H1 (cell line): ENCODE data around the gene CELF2. TPM values are rescaled to one million over a fixed set of nuclear protein-coding genes. Genes with fewer than 3 reads are reported as not detected.

Source experiments
- CTCF ChIA-PET: fragments of 300-600 bp; sonication (Branson Sonifier 250); formaldehyde crosslinking; loops from one replicate; lab custom pipeline; 2021; ENCODE audit not compliant: partially characterized antibody; lab: Charles Lee
- POLR2A ChIA-PET: fragments of 300-600 bp; sonication (Branson Sonifier 250); formaldehyde crosslinking; loops from one replicate; lab custom pipeline; 2021; ENCODE audit warnings: inconsistent platforms; ENCODE audit not compliant: partially characterized antibody; lab: Charles Lee
- DNase-seq, 2 experiments: peaks; one replicate each; pipeline versions ENCODE4 v3.0.0 to v3.0.0-alpha.2; 2010 to 2022; ENCODE audit warnings: low spot score in 2 of 2, low read depth in 1 of 2, mixed read lengths in 1 of 2
- FAIRE-seq: peaks from 2 replicates; lab custom pipeline; 2011; peaks lifted over from hg19 to GRCh38; lab: Jason Lieb, UNC
- H2AFZ ChIP-seq: 2 replicates; pipeline ENCODE4 v1.8.1; 2012; ENCODE audit warnings: low read length, inconsistent platforms
- H2AK5ac ChIP-seq: 2 replicates; pipeline ENCODE4 v1.6.1; 2013; ENCODE audit warnings: low read depth, low read length
- H2BK120ac ChIP-seq: replicated peaks from 2 replicates; pipeline ENCODE3; 2013; ENCODE audit warnings: low read depth, low read length, inconsistent platforms
- H2BK12ac ChIP-seq: 2 replicates; pipeline ENCODE4 v1.6.1; 2013; ENCODE audit warnings: low read depth, low read length
- H2BK15ac ChIP-seq: 2 replicates; pipeline ENCODE4 v1.6.1; 2013; ENCODE audit warnings: low read length
- H2BK20ac ChIP-seq: 2 replicates; pipeline ENCODE4 v1.6.1; 2013; ENCODE audit warnings: low read length
- H2BK5ac ChIP-seq: 2 replicates; pipeline ENCODE4 v1.6.1; 2013; ENCODE audit warnings: low read depth, low read length
- H3K14ac ChIP-seq: 2 replicates; pipeline ENCODE4 v1.6.1; 2013; ENCODE audit warnings: inconsistent platforms; ENCODE audit not compliant: insufficient read length
- H3K18ac ChIP-seq: 2 replicates; pipeline ENCODE4 v1.6.1; 2013; ENCODE audit warnings: low read length; ENCODE audit errors: extremely low read depth
- H3K23ac ChIP-seq: 2 replicates; pipeline ENCODE4 v1.6.1; 2013; ENCODE audit warnings: inconsistent platforms; ENCODE audit not compliant: insufficient read length
- H3K23me2 ChIP-seq: 2 replicates; pipeline ENCODE4 v1.6.1; 2013; ENCODE audit warnings: low read depth, low read length
- H3K27ac ChIP-seq: 2 replicates; pipeline ENCODE4 v1.6.1; 2011; ENCODE audit warnings: low read depth, low read length, inconsistent platforms
- H3K27me3 ChIP-seq, 4 experiments: replicated peaks in 1 of 4; 1 replicate in 1 of 4; 2 replicates in 3 of 4; pipeline versions ENCODE4 v1.6.1 to v1.8.1; 2011 to 2013; ENCODE audit warnings: low read length in 3 of 4, mild to moderate bottlenecking in 3 of 4, inconsistent platforms in 2 of 4, mixed read lengths in 2 of 4, moderate library complexity in 1 of 4; ENCODE audit not compliant: control insufficient read depth in 3 of 4, insufficient read depth in 3 of 4; ENCODE audit errors: extremely low read depth in 1 of 4
- H3K36me3 ChIP-seq, 4 experiments: 2 replicates each; pipeline versions ENCODE4 v1.6.1 to v1.8.1; 2011 to 2013; ENCODE audit warnings: mild to moderate bottlenecking in 4 of 4, low read length in 3 of 4, moderate library complexity in 2 of 4, control low read depth in 1 of 4, inconsistent platforms in 1 of 4; ENCODE audit not compliant: insufficient read depth in 4 of 4, control insufficient read depth in 2 of 4
- H3K4ac ChIP-seq: replicated peaks from 2 replicates; pipeline ENCODE3; 2013; ENCODE audit warnings: low read length, low read depth, mixed read lengths, inconsistent platforms; ENCODE audit not compliant: insufficient read length
- H3K4me1 ChIP-seq, 4 experiments: replicated peaks in 1 of 4; 1 replicate in 1 of 4; 2 replicates in 3 of 4; pipeline versions ENCODE4 v1.6.1 to v1.8.1; 2011 to 2013; ENCODE audit warnings: low read length in 3 of 4, inconsistent platforms in 2 of 4, mixed read lengths in 1 of 4; ENCODE audit not compliant: insufficient read depth in 4 of 4, control insufficient read depth in 3 of 4
- H3K4me2 ChIP-seq, 2 experiments: 2 replicates each; pipeline versions ENCODE4 v1.6.1 to v1.8.1; 2011 to 2013; ENCODE audit warnings: low read depth in 2 of 2, low read length in 2 of 2, control low read depth in 1 of 2, inconsistent platforms in 1 of 2, mild to moderate bottlenecking in 1 of 2; ENCODE audit not compliant: insufficient read depth in 1 of 2
- H3K4me3 ChIP-seq, 4 experiments: fragments of 200-600, 300-600 bp in 1 of 4; sonication (generic), shearing (Covaris generic), sonication (Bioruptor Twin) in 1 of 4; 2 replicates each; pipeline versions ENCODE4 v1.5.1 to v1.8.1; 2011 to 2016; ENCODE audit warnings: low read length in 4 of 4, low read depth in 3 of 4, control low read depth in 2 of 4, inconsistent platforms in 2 of 4, mild to moderate bottlenecking in 2 of 4, mixed read lengths in 1 of 4, moderate library complexity in 1 of 4; ENCODE audit not compliant: insufficient read depth in 2 of 4; ENCODE audit errors: extremely low read depth in 1 of 4
- H3K56ac ChIP-seq: replicated peaks from 2 replicates; pipeline ENCODE3; 2013; ENCODE audit warnings: low read depth, mild to moderate bottlenecking, mixed read lengths, low read length, inconsistent platforms; ENCODE audit not compliant: insufficient read length
- H3K79me1 ChIP-seq: 2 replicates; pipeline ENCODE4 v1.6.1; 2013; ENCODE audit warnings: low read depth, low read length, control low read depth
- H3K79me2 ChIP-seq, 2 experiments: 2 replicates each; pipeline versions ENCODE4 v1.6.1 to v1.8.1; 2012 to 2013; ENCODE audit warnings: low read length in 2 of 2, mild to moderate bottlenecking in 2 of 2, inconsistent platforms in 1 of 2; ENCODE audit not compliant: insufficient read depth in 2 of 2, control insufficient read depth in 1 of 2
- H3K9ac ChIP-seq, 4 experiments: replicated peaks in 1 of 4; 1 replicate in 1 of 4; 2 replicates in 3 of 4; pipeline versions ENCODE4 v1.6.1 to v1.8.1; 2011 to 2013; ENCODE audit warnings: low read depth in 3 of 4, low read length in 3 of 4, control low read depth in 2 of 4, mild to moderate bottlenecking in 2 of 4, moderate library complexity in 2 of 4, inconsistent platforms in 1 of 4; ENCODE audit errors: extremely low read depth in 1 of 4
- H3K9me3 ChIP-seq, 2 experiments: 2 replicates each; pipeline versions ENCODE4 v1.6.1 to v1.8.1; 2012 to 2013; ENCODE audit warnings: mild to moderate bottlenecking in 2 of 2, moderate library complexity in 2 of 2, control low read depth in 1 of 2, inconsistent platforms in 1 of 2, low read depth in 1 of 2, low read length in 1 of 2, mixed read lengths in 1 of 2; ENCODE audit not compliant: insufficient read depth in 2 of 2
- H4K20me1 ChIP-seq, 2 experiments: replicated peaks in 1 of 2; 2 replicates each; pipeline versions ENCODE3 to v1.8.1; 2011 to 2013; ENCODE audit warnings: inconsistent platforms in 2 of 2, low read length in 2 of 2, mild to moderate bottlenecking in 1 of 2; ENCODE audit not compliant: insufficient read depth in 2 of 2, control insufficient read depth in 1 of 2
- H4K5ac ChIP-seq: 2 replicates; pipeline ENCODE4 v1.6.1; 2013; ENCODE audit warnings: low read length, low read depth, mixed read lengths, inconsistent platforms; ENCODE audit not compliant: insufficient read length
- H4K8ac ChIP-seq: 2 replicates; pipeline ENCODE4 v1.8.0; 2013; ENCODE audit warnings: mild to moderate bottlenecking, moderate library complexity, low read length, inconsistent platforms; ENCODE audit not compliant: insufficient read depth; ENCODE audit errors: extremely low read depth
- H4K91ac ChIP-seq: replicated peaks from 2 replicates; pipeline ENCODE3; 2013; ENCODE audit warnings: low read length, mixed read lengths, inconsistent platforms; ENCODE audit not compliant: insufficient read length
- ASH2L ChIP-seq: fragments of 200-600, 300-600 bp; sonication (generic); IDR thresholded peaks from one replicate; pipeline ENCODE4 v1.7.1; 2017; ENCODE audit warnings: low read length
- BACH1 ChIP-seq: IDR thresholded peaks from 2 replicates; pipeline ENCODE4 v1.6.1; 2012; ENCODE audit warnings: low read length, improper control_type of control experiment
- CHD1 ChIP-seq: IDR thresholded peaks from 2 replicates; pipeline ENCODE4 v1.6.1; 2012; ENCODE audit warnings: low read depth, low read length, improper control_type of control experiment
- FOSL1 ChIP-seq: IDR thresholded peaks from 2 replicates; pipeline ENCODE4 v1.6.1; 2011; ENCODE audit warnings: mild to moderate bottlenecking, low read depth, low read length, moderate library complexity; ENCODE audit not compliant: insufficient read depth
- JUND ChIP-seq: IDR thresholded peaks from 2 replicates; pipeline ENCODE4 v1.6.1; 2011; ENCODE audit warnings: mild to moderate bottlenecking, improper control_type of control experiment, low read length
- KDM5A ChIP-seq: fragments of 200-600 bp; IDR thresholded peaks from 2 replicates; pipeline ENCODE4 v1.7.1; 2012; ENCODE audit warnings: mild to moderate bottlenecking, low read length, inconsistent platforms, mixed read lengths
- NANOG ChIP-seq: IDR thresholded peaks from 2 replicates; pipeline ENCODE4 v1.6.1; 2011; ENCODE audit warnings: low read length, low read depth, mild to moderate bottlenecking, inconsistent platforms; ENCODE audit not compliant: insufficient read depth, poor library complexity, severe bottlenecking
- POU5F1 ChIP-seq: IDR thresholded peaks from 2 replicates; pipeline ENCODE4 v1.6.1; 2011; ENCODE audit warnings: low read depth, mild to moderate bottlenecking, low read length, moderate library complexity
- RBBP5 ChIP-seq: IDR thresholded peaks from 2 replicates; pipeline ENCODE4 v1.7.1; 2012; ENCODE audit warnings: low read depth, mild to moderate bottlenecking, inconsistent platforms, low read length, moderate library complexity, borderline replicate concordance
- RFX5 ChIP-seq: IDR thresholded peaks from 2 replicates; pipeline ENCODE4 v1.6.1; 2011; ENCODE audit warnings: low read depth, low read length, improper control_type of control experiment, borderline replicate concordance
- RXRA ChIP-seq: IDR thresholded peaks from 2 replicates; pipeline ENCODE4 v1.6.1; 2011; ENCODE audit warnings: low read depth, mild to moderate bottlenecking, low read length, moderate library complexity; ENCODE audit not compliant: insufficient read depth
- SIRT6 ChIP-seq: IDR thresholded peaks from one replicate; pipeline ENCODE4 v1.7.1; 2012; ENCODE audit warnings: low read length, inconsistent platforms
- SIX5 ChIP-seq: IDR thresholded peaks from 2 replicates; pipeline ENCODE4 v1.6.1; 2011; ENCODE audit warnings: mild to moderate bottlenecking, low read depth, low read length
- SP2 ChIP-seq: IDR thresholded peaks from 2 replicates; pipeline ENCODE4 v1.6.1; 2012; ENCODE audit warnings: mild to moderate bottlenecking, low read length, inconsistent platforms
- TBP ChIP-seq: IDR thresholded peaks from 2 replicates; pipeline ENCODE4 v1.6.1; 2011; ENCODE audit warnings: low read depth, low read length, improper control_type of control experiment
- WGBS, 2 experiments: shearing (Covaris generic) in 1 of 2; methylation state at CpG; one replicate each; pipeline versions ENCODE4 v1.1.6 to v1.1.7; 2013 to 2015; ENCODE audit warnings: low lambda C conversion rate in 2 of 2, mixed read lengths in 2 of 2, inconsistent platforms in 1 of 2, low coverage in 1 of 2, missing lambda C conversion rate in 1 of 2; ENCODE audit not compliant: insufficient replicate concordance in 2 of 2, insufficient coverage in 1 of 2, insufficient read length in 1 of 2; ENCODE audit errors: extremely low coverage in 1 of 2, missing lambda C conversion rate in 1 of 2; 5-methylcytosine and 5-hydroxymethylcytosine counted together
- polyA plus RNA-seq, 7 experiments: library from polyadenylated mRNA; depleted of rRNA in 3 of 7; stranded (reverse) in 5 of 7; unstranded in 2 of 7; fragments of >200 nt in 5 of 7; fragments of 200-250 nt in 2 of 7; gene quantifications; 1 replicate in 5 of 7; 2 replicates in 1 of 7; 4 replicates in 1 of 7; pipeline versions ENCODE4 v1.2.1 to v1.2.3, GENCODE V29; 2011 to 2013; ENCODE audit warnings: missing spikeins in 2 of 7, mixed read lengths in 2 of 7
- total RNA-seq: library from RNA; stranded (reverse); fragmentation: NEBNext Ultra II Directional; extraction: Animal tissue kit (Norgen Biotek cat#: 25700); gene quantifications from 2 replicates; pipeline ENCODE4 v1.2.1, GENCODE V29; 2021
- TF ChIP-seq, protein P1 (sequence below): IDR thresholded peaks from 2 replicates; pipeline ENCODE4 v1.6.1; 2012; ENCODE audit warnings: inconsistent platforms

CELF2 gene
- total and polyA plus RNA-seq, 2 of the 8 experiments (the other 6 are each of a cell fraction or from before 2014, with no cell fraction given) = 18.3 to 22.7 TPM

DNA sequence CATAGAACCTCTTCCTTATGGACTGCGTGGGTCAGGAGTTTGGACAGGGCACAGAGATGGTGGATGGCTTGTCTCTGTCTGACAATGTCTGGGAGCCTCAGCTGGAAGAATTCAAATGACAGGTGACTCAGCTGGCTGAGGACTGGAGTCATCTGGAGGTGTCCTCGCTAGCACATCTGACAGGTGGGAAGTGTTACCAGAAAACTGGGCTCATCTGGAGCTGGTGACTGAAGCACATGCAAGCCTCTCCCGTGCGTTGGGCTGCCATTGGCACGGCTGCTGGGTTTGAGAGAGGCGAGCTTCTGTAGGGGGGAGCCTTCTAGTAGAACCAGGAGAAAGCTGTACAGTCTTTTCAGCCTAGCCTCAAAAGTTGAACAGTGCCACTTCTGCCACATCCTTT lies 71.0 kb downstream of the CELF2 start:
- whole genome bisulfite sequencing, 2 experiments = 99% methylated on average over 6 of the region's 6 CpGs; no CpG with 5 or more reads in 1 of the 2 experiments
- no peak overlapping the region for H2BK12ac ChIP-seq
- no peak overlapping the region for H4K8ac ChIP-seq
- no peaks in the 10 kb centered on the region; a peak in 1 of 8 replicates for H3K36me3 ChIP-seq
- H3K18ac ChIP-seq = no peak overlapping the region
- no peaks in the 10 kb centered on the region for H3K79me2 ChIP-seq
- no peak overlapping the region for H4K91ac ChIP-seq
- H3K4me1 ChIP-seq = no peaks in the 10 kb centered on the region
- H2BK5ac ChIP-seq = no peak overlapping the region
- H4K20me1 ChIP-seq = no peaks in the 10 kb centered on the region
- H2AK5ac ChIP-seq = no peak overlapping the region
- no peaks in the 10 kb centered on the region for H3K27me3 ChIP-seq
- H3K23ac ChIP-seq = no peak overlapping the region
- FAIRE-seq (no peak), DNase-seq (no peak)
- H4K5ac ChIP-seq = no peak overlapping the region
- H2AFZ ChIP-seq = no peak overlapping the region
- no peak overlapping the region for H2BK15ac ChIP-seq
- no peaks in the 10 kb centered on the region for H3K23me2 ChIP-seq
- H3K27ac ChIP-seq = no peak overlapping the region
- H3K56ac ChIP-seq = no peak overlapping the region
- no peak overlapping the region for H3K4me3 ChIP-seq
- no peak overlapping the region for H3K9ac ChIP-seq
- H2BK20ac ChIP-seq = no peak overlapping the region; the same call in 1 of the 2 replicates
- H3K4ac ChIP-seq = no peak overlapping the region
- ChIA-PET POLR2A (no interaction called here), CTCF (no interaction called here)
- no peak overlapping the region for H3K14ac ChIP-seq
- no peaks in the 10 kb centered on the region for H3K9me3 ChIP-seq
- H3K4me2 ChIP-seq = no peak overlapping the region
- H2BK120ac ChIP-seq = no peak overlapping the region
- H3K79me1 ChIP-seq = peaks cover 6% of the 10 kb centered on the region; the same call in 1 of the 2 replicates
- TF ChIP-seq RFX5 (no peak), TBP (no peak), NANOG (no peak), POU5F1 (no peak), BACH1 (no peak), RBBP5 (no peak), ASH2L (no peak), SP2 (no peak), FOSL1 (no peak), KDM5A (no peak), JUND (no peak), SIX5 (no peak), RXRA (no peak), SIRT6 (no peak), CHD1 (no peak)
- TF ChIP-seq, protein P1, sequence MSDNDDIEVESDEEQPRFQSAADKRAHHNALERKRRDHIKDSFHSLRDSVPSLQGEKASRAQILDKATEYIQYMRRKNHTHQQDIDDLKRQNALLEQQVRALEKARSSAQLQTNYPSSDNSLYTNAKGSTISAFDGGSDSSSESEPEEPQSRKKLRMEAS = no peak
